Natural killer cell (primary cell): ENCODE data around the gene SLC43A1. TPM values are rescaled to one million over a fixed set of nuclear protein-coding genes. Genes with fewer than 3 reads are reported as not detected.

ENCODE experiments used
- ATAC-seq, 3 donors: fragments of 150-1000 bp in 2 of 3; fragments of 200-7000 bp in 1 of 3; cut with Tn5 transposase; 1 replicate in 1 of 3; 2 replicates in 2 of 3; pipeline ENCODE4 v1.10.0; 2021; ENCODE audit warnings: mild to moderate bottlenecking in 2 of 3, moderate library complexity in 2 of 3
- DNase-seq, 2 donors: peaks; one replicate each; pipeline versions ENCODE4 v3.0.0 to v3.0.0-alpha.2; 2013 to 2021; ENCODE audit warnings: mixed read lengths in 1 of 2
- H3K27ac ChIP-seq: one replicate; pipeline ENCODE4 v1.5.1; 2013; ENCODE audit warnings: mild to moderate bottlenecking, low read length
- H3K27me3 ChIP-seq: one replicate; pipeline ENCODE4 v1.6.1; 2013; ENCODE audit warnings: low read length; ENCODE audit not compliant: control insufficient read depth, insufficient read depth
- H3K36me3 ChIP-seq: one replicate; pipeline ENCODE4 v1.6.1; 2013; ENCODE audit warnings: low read length; ENCODE audit not compliant: control insufficient read depth, insufficient read depth
- H3K4me1 ChIP-seq: one replicate; pipeline ENCODE4 v1.6.1; 2013; ENCODE audit warnings: low read length; ENCODE audit not compliant: control insufficient read depth, insufficient read depth
- H3K4me3 ChIP-seq: one replicate; pipeline ENCODE4 v1.5.1; 2013; ENCODE audit warnings: low read length
- H3K9me3 ChIP-seq: one replicate; pipeline ENCODE4 v1.6.1; 2013; ENCODE audit warnings: low read length; ENCODE audit not compliant: control insufficient read depth, insufficient read depth
- H3K27ac Mint-ChIP-seq, 2 donors: one replicate each; pipeline ENCODE4 v1.8.0; 2022; ENCODE audit warnings: mild to moderate bottlenecking in 2 of 2, mixed read lengths in 2 of 2, moderate library complexity in 1 of 2
- H3K27me3 Mint-ChIP-seq, 2 donors: one replicate each; pipeline ENCODE4 v1.8.0; 2022; ENCODE audit warnings: low read depth in 2 of 2, mixed read lengths in 2 of 2
- H3K36me3 Mint-ChIP-seq: one replicate; pipeline ENCODE4 v1.8.0; 2022; ENCODE audit warnings: mixed read lengths
- H3K4me1 Mint-ChIP-seq, 2 donors: one replicate each; pipeline ENCODE4 v1.8.0; 2022; ENCODE audit warnings: mixed read lengths in 2 of 2
- H3K4me3 Mint-ChIP-seq: one replicate; pipeline ENCODE4 v1.8.0; 2022; ENCODE audit warnings: mild to moderate bottlenecking, moderate library complexity, mixed read lengths
- H3K9me3 Mint-ChIP-seq, 2 donors: one replicate each; pipeline ENCODE4 v1.8.0; 2022; ENCODE audit warnings: mixed read lengths in 2 of 2
- CTCF ChIP-seq: fragments of 200-600 bp; IDR thresholded peaks from one replicate; pipeline ENCODE4 v1.8.0; 2022; ENCODE audit warnings: antibody characterized with exemption
- WGBS: methylation state at CpG from one replicate; pipeline ENCODE4 v1.1.7; 2013; ENCODE audit warnings: missing lambda C conversion rate; ENCODE audit not compliant: insufficient coverage; 5-methylcytosine and 5-hydroxymethylcytosine counted together
- intact Hi-C: fragments of 100-400 bp; cut with micrococcal nuclease; formaldehyde crosslinking; loops from one replicate; pipeline ENCODE4 v1.14.2; 2022
- total RNA-seq, 4 donors: library from RNA; stranded (reverse); fragments of 120-200 nt in 1 of 4; gene quantifications; one replicate each; pipeline versions ENCODE4 v1.2.3 to v1.2.4, GENCODE V29; 2013 to 2022

Gene SLC43A1
- total RNA-seq, 3 donors from 2014 or later (not counting 1 experiment from before 2014, with no cell fraction given): 11.3 to 20.6 (median 13.9) TPM

- Mint-ChIP-seq H3K4me1 (peaks cover 30 to 55% of the 10 kb centered on the region in 2 donors), H3K4me3 (peak overlapping the region; percentile 85), H3K27ac (no peak overlapping the region), H3K36me3 (no peaks in the 10 kb centered on the region), H3K27me3 (peaks cover 7 to 14% of the 10 kb centered on the region in 2 donors), H3K9me3 (no peaks in the 10 kb centered on the region)
- H3K36me3 ChIP-seq: no peaks in the 10 kb centered on the region
- no peak for TF ChIP-seq CTCF
- H3K27ac ChIP-seq: no peak overlapping the region
- 93% methylated on average over 11 of the region's 11 CpGs for WGBS
- ATAC-seq: no peak
- intact Hi-C loops: no loop called here
- no peaks in the 10 kb centered on the region for H3K9me3 ChIP-seq
- DNase-seq: no peak
- H3K27me3 ChIP-seq: no peaks in the 10 kb centered on the region
- peaks cover 46% of the 10 kb centered on the region for H3K4me1 ChIP-seq
- no peak overlapping the region for H3K4me3 ChIP-seq
Observed at GRCh38 chr11:57477507-57478189, 37.9 kb downstream of the SLC43A1 start.

- Mint-ChIP-seq H3K27ac (peak overlapping the region in 1 of 2 donors; percentile 84), H3K4me1 (peaks cover 30 to 55% of the 10 kb centered on the region in 2 donors)
- no peak overlapping the region for H3K27ac ChIP-seq
Observed at GRCh38 chr11:57476757-57477506, 38.6 kb downstream of the SLC43A1 start.

GRCh38 chr11:57476047-57476756 is 39.3 kb downstream of the SLC43A1 start:
- ATAC-seq (peak; percentile 52 to 71 (median 59)), DNase-seq (peak; percentile 38 to 49)
- H3K4me1 Mint-ChIP-seq: peaks cover 30 to 55% of the 10 kb centered on the region in 2 donors
- H3K4me3 Mint-ChIP-seq: peak overlapping the region; percentile 85
- Histone ChIP-seq H3K36me3 (no peaks in the 10 kb centered on the region), H3K27ac (peak overlapping the region; percentile 19), H3K9me3 (no peaks in the 10 kb centered on the region), H3K27me3 (no peaks in the 10 kb centered on the region), H3K4me1 (peaks cover 36% of the 10 kb centered on the region), H3K4me3 (peak overlapping the region; percentile 43)
- peaks cover 5 to 7% of the 10 kb centered on the region in 2 donors for H3K27me3 Mint-ChIP-seq
- no peaks in the 10 kb centered on the region for H3K9me3 Mint-ChIP-seq
- WGBS: 2% methylated on average over 80 of the region's 80 CpGs
- intact Hi-C loops: no loop called here
- TF ChIP-seq CTCF: no peak
- H3K36me3 Mint-ChIP-seq: no peaks in the 10 kb centered on the region
- H3K27ac Mint-ChIP-seq: peak overlapping the region in 1 of 2 donors; percentile 84

More at GRCh38 chr11:57476757-57477506, 38.6 kb downstream of the SLC43A1 start:
- Mint-ChIP-seq H3K36me3 (no peaks in the 10 kb centered on the region), H3K4me3 (peak overlapping the region; percentile 85), H3K9me3 (no peaks in the 10 kb centered on the region), H3K27me3 (peaks cover 7 to 13% of the 10 kb centered on the region in 2 donors)
- intact Hi-C loops: no loop called here
- peak; percentile 25 for TF ChIP-seq CTCF
- Histone ChIP-seq H3K9me3 (no peaks in the 10 kb centered on the region), H3K27me3 (no peaks in the 10 kb centered on the region), H3K4me1 (peaks cover 39% of the 10 kb centered on the region), H3K4me3 (peak overlapping the region; percentile 43), H3K36me3 (no peaks in the 10 kb centered on the region)
- ATAC-seq (peak; percentile 62 to 67 (median 64)), DNase-seq (peak; percentile 24 to 55)
- 9% methylated on average over 26 of the region's 27 CpGs for whole genome bisulfite sequencing
